HepG2 (cell line): ENCODE results near the gene CDIP1. TPM values are rescaled to one million over a fixed set of nuclear protein-coding genes. Genes with fewer than 3 reads are reported as not detected.
A peak's percentile ranks its signal among the peaks of the same experiment; 100 is the strongest.

Experiments
- BORCS8-MEF2B ChIP-seq: sonication (generic); formaldehyde crosslinking; IDR thresholded peaks from 2 replicates; pipeline ENCODE4 v1.8.0; 2022; ENCODE audit warnings: mild to moderate bottlenecking, missing genetic modification reagents
- CENPT ChIP-seq: sonication (generic); formaldehyde crosslinking; IDR thresholded peaks from 2 replicates; pipeline ENCODE4 v1.8.0; 2022; ENCODE audit warnings: low read depth, mild to moderate bottlenecking, moderate library complexity, missing genetic modification reagents
- ZNF331 ChIP-seq: sonication (generic); formaldehyde crosslinking; IDR thresholded peaks from 2 replicates; pipeline ENCODE4 v1.4.0; 2020; ENCODE audit warnings: missing genetic modification reagents
- polyA plus RNA-seq, 8 experiments: library from polyadenylated mRNA; depleted of rRNA in 3 of 8; stranded (reverse) in 7 of 8; unstranded in 1 of 8; fragments of >200 nt; fragmentation: Illumina TruSeq in 4 of 8; extraction: Trizol in 4 of 8; gene quantifications; 2 replicates each; pipeline versions ENCODE4 v1.2.1 to v1.2.3, GENCODE V29; 2011 to 2016; ENCODE audit warnings: low read depth in 4 of 8, missing spikeins in 1 of 8, mixed read lengths in 1 of 8; ENCODE audit not compliant: insufficient read depth in 1 of 8
- total RNA-seq, 5 experiments: library from RNA; depleted of rRNA; stranded (reverse); fragments of >200 nt; fragmentation: Illumina TruSeq; extraction: Trizol; gene quantifications; 2 replicates each; pipeline ENCODE4 v1.2.3, GENCODE V29; 2016; ENCODE audit warnings: low read depth in 1 of 5
- TF ChIP-seq, protein P1 (sequence below): sonication (generic); formaldehyde crosslinking; IDR thresholded peaks from 2 replicates; pipeline ENCODE4 v1.8.0; 2022; ENCODE audit warnings: missing genetic modification reagents, mild to moderate bottlenecking, inconsistent platforms, borderline replicate concordance
- TF ChIP-seq, protein P2 (sequence below): sonication (generic); formaldehyde crosslinking; IDR thresholded peaks from 2 replicates; pipeline ENCODE4; 2020; ENCODE audit warnings: missing genetic modification reagents, mild to moderate bottlenecking, borderline replicate concordance
- TF ChIP-seq, protein P3 (sequence below): IDR thresholded peaks from 2 replicates; pipeline ENCODE4 v1.6.1; 2016; ENCODE audit warnings: low read depth, missing genetic modification reagents, missing compliant biosample characterization
- TF ChIP-seq, protein P4 (sequence below): sonication (generic); formaldehyde crosslinking; IDR thresholded peaks from 2 replicates; pipeline ENCODE4 v1.5.0; 2020; ENCODE audit warnings: mild to moderate bottlenecking, missing genetic modification reagents

The CDIP1 gene
- total and polyA plus RNA-seq, 2 of the 13 experiments (the other 11 are each of a cell fraction or from before 2014, with no cell fraction given), result 31.2 to 56.7 TPM

DNA sequence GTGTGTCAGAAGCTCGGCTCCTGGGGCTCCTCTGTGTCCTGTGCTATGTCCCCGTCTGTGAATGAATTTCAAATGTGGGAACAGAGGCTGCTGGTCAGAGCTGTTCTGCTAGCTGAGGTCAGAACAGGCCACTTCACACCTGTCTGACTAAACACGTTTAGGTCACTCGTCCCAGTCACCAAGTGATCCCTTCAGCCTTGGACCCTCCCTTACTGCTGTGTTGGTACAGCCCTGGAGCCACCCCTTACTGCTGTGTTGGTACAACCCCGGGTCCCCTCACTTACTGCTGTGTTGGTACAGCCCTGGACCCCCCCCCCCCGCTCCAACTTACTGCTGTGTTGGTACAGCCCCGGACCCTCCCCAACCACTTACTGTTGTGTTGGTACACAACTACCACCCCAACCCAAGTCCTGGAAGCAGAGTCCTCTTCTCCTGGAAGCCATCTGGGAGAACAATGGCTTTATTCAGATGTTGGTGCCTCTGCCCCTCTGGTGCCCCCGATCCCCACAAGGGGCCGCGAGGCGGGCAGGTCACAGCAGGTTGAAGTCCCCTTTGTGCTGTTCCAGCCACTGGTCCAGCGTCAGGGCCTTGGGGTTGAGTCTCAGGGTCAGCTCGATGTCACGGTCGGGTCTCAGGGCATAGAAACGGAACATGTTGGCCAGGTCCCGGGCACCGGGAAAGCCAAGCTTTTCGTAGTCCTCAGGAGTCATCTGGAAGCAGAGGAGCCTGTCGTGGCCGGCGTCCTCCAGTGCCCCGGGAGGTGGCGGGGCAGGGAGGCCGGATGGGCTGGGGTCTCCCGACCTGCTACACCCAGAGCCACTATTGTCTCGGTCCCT lies 77.1 kb downstream of the CDIP1 start (continued):
- TF ChIP-seq, protein P1, sequence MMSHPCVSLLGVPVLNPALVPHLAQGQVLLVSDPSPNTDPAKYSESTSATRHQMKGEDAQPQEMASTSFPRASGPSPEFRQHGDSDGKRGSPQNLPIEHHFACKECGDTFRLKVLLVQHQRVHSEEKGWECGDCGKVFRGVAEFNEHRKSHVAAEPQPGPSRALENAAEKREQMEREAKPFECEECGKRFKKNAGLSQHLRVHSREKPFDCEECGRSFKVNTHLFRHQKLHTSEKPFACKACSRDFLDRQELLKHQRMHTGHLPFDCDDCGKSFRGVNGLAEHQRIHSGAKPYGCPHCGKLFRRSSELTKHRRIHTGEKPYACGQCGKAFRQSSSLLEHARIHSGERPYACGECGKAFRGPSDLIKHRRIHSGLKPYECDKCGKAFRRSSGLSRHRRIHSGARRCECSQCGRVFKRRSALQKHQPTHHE (CRISPR knock-in tag), result 0 out of 2 replicates have a peak, but pooled peaks have one; percentile 32
- peak; percentile 73 for TF ChIP-seq BORCS8-MEF2B (CRISPR knock-in tag)
- TF ChIP-seq, protein P2, sequence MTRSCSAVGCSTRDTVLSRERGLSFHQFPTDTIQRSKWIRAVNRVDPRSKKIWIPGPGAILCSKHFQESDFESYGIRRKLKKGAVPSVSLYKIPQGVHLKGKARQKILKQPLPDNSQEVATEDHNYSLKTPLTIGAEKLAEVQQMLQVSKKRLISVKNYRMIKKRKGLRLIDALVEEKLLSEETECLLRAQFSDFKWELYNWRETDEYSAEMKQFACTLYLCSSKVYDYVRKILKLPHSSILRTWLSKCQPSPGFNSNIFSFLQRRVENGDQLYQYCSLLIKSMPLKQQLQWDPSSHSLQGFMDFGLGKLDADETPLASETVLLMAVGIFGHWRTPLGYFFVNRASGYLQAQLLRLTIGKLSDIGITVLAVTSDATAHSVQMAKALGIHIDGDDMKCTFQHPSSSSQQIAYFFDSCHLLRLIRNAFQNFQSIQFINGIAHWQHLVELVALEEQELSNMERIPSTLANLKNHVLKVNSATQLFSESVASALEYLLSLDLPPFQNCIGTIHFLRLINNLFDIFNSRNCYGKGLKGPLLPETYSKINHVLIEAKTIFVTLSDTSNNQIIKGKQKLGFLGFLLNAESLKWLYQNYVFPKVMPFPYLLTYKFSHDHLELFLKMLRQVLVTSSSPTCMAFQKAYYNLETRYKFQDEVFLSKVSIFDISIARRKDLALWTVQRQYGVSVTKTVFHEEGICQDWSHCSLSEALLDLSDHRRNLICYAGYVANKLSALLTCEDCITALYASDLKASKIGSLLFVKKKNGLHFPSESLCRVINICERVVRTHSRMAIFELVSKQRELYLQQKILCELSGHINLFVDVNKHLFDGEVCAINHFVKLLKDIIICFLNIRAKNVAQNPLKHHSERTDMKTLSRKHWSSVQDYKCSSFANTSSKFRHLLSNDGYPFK (CRISPR knock-in tag), result peak; percentile 18; the same call in 1 of the 2 replicates
- no peak for TF ChIP-seq ZNF331 (CRISPR knock-in tag)
- TF ChIP-seq CENPT (CRISPR knock-in tag), result no peak
- TF ChIP-seq, protein P3, sequence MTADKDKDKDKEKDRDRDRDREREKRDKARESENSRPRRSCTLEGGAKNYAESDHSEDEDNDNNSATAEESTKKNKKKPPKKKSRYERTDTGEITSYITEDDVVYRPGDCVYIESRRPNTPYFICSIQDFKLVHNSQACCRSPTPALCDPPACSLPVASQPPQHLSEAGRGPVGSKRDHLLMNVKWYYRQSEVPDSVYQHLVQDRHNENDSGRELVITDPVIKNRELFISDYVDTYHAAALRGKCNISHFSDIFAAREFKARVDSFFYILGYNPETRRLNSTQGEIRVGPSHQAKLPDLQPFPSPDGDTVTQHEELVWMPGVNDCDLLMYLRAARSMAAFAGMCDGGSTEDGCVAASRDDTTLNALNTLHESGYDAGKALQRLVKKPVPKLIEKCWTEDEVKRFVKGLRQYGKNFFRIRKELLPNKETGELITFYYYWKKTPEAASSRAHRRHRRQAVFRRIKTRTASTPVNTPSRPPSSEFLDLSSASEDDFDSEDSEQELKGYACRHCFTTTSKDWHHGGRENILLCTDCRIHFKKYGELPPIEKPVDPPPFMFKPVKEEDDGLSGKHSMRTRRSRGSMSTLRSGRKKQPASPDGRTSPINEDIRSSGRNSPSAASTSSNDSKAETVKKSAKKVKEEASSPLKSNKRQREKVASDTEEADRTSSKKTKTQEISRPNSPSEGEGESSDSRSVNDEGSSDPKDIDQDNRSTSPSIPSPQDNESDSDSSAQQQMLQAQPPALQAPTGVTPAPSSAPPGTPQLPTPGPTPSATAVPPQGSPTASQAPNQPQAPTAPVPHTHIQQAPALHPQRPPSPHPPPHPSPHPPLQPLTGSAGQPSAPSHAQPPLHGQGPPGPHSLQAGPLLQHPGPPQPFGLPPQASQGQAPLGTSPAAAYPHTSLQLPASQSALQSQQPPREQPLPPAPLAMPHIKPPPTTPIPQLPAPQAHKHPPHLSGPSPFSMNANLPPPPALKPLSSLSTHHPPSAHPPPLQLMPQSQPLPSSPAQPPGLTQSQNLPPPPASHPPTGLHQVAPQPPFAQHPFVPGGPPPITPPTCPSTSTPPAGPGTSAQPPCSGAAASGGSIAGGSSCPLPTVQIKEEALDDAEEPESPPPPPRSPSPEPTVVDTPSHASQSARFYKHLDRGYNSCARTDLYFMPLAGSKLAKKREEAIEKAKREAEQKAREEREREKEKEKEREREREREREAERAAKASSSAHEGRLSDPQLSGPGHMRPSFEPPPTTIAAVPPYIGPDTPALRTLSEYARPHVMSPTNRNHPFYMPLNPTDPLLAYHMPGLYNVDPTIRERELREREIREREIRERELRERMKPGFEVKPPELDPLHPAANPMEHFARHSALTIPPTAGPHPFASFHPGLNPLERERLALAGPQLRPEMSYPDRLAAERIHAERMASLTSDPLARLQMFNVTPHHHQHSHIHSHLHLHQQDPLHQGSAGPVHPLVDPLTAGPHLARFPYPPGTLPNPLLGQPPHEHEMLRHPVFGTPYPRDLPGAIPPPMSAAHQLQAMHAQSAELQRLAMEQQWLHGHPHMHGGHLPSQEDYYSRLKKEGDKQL (CRISPR knock-in tag), result no peak
- TF ChIP-seq, protein P4, sequence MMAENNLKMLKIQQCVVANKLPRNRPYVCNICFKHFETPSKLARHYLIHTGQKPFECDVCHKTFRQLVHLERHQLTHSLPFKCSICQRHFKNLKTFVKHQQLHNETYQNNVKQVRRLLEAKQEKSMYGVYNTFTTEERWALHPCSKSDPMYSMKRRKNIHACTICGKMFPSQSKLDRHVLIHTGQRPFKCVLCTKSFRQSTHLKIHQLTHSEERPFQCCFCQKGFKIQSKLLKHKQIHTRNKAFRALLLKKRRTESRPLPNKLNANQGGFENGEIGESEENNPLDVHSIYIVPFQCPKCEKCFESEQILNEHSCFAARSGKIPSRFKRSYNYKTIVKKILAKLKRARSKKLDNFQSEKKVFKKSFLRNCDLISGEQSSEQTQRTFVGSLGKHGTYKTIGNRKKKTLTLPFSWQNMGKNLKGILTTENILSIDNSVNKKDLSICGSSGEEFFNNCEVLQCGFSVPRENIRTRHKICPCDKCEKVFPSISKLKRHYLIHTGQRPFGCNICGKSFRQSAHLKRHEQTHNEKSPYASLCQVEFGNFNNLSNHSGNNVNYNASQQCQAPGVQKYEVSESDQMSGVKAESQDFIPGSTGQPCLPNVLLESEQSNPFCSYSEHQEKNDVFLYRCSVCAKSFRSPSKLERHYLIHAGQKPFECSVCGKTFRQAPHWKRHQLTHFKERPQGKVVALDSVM (CRISPR knock-in tag), result peak; percentile 18; the same call in 1 of the 2 replicates
